CD8-positive, alpha-beta memory T cell (primary cell): ENCODE results near the gene CAPN12. TPM values are rescaled to one million over a fixed set of nuclear protein-coding genes. Genes with fewer than 3 reads are reported as not detected.

ENCODE experiments used
- CTCF ChIA-PET: fragments of 350-600 bp; sonication (Branson Sonifier 250); formaldehyde crosslinking; loops from one replicate; lab custom pipeline; 2021; ENCODE audit warnings: antibody characterized with exemption; lab: Charles Lee
- POLR2A ChIA-PET: fragments of 350-600 bp; sonication (Branson Sonifier 250); formaldehyde crosslinking; loops from one replicate; lab custom pipeline; 2021; ENCODE audit warnings: antibody characterized with exemption; lab: Charles Lee
- DNase-seq, 5 donors: peaks; one replicate each; pipeline versions ENCODE4 v3.0.0 to v3.0.0-alpha.2; 2020 to 2022; ENCODE audit warnings: mixed read lengths in 1 of 5
- H3K27ac ChIP-seq: one replicate; pipeline ENCODE4 v1.7.0; 2013; ENCODE audit warnings: low read depth, mild to moderate bottlenecking, low read length, moderate library complexity
- H3K27me3 ChIP-seq: 2 replicates; pipeline ENCODE4 v1.7.0; 2013; ENCODE audit warnings: low read length, mild to moderate bottlenecking; ENCODE audit not compliant: insufficient read depth, poor library complexity, severe bottlenecking
- H3K36me3 ChIP-seq: 2 replicates; pipeline ENCODE4 v1.7.0; 2013; ENCODE audit warnings: mild to moderate bottlenecking, low read length, moderate library complexity; ENCODE audit not compliant: insufficient read depth
- H3K4me1 ChIP-seq: 2 replicates; pipeline ENCODE4 v1.7.0; 2013; ENCODE audit warnings: mild to moderate bottlenecking, low read length, moderate library complexity; ENCODE audit not compliant: insufficient read depth
- H3K4me3 ChIP-seq: 2 replicates; pipeline ENCODE4 v1.7.0; 2013; ENCODE audit warnings: mild to moderate bottlenecking, low read length
- H3K9me3 ChIP-seq: 2 replicates; pipeline ENCODE4 v1.7.0; 2013; ENCODE audit warnings: mild to moderate bottlenecking, low read length
- H3K27ac Mint-ChIP-seq, 8 donors: one replicate each; pipeline ENCODE4 v1.8.0; 2020 to 2021; ENCODE audit warnings: mixed read lengths in 8 of 8, mild to moderate bottlenecking in 6 of 8, inconsistent platforms in 3 of 8, moderate library complexity in 3 of 8
- H3K27me3 Mint-ChIP-seq, 2 donors: one replicate each; pipeline ENCODE4 v1.8.0; 2020 to 2021; ENCODE audit warnings: mixed read lengths in 2 of 2, mild to moderate bottlenecking in 1 of 2, moderate library complexity in 1 of 2
- H3K36me3 Mint-ChIP-seq, 3 donors: one replicate each; pipeline ENCODE4 v1.8.0; 2020 to 2021; ENCODE audit warnings: mixed read lengths in 3 of 3, inconsistent platforms in 1 of 3, mild to moderate bottlenecking in 1 of 3
- H3K4me1 Mint-ChIP-seq, 3 donors: one replicate each; pipeline ENCODE4 v1.8.0; 2020 to 2021; ENCODE audit warnings: mixed read lengths in 3 of 3, inconsistent platforms in 1 of 3, mild to moderate bottlenecking in 1 of 3
- H3K4me3 Mint-ChIP-seq, 7 donors: one replicate each; pipeline ENCODE4 v1.8.0; 2020 to 2021; ENCODE audit warnings: mixed read lengths in 7 of 7, mild to moderate bottlenecking in 6 of 7, moderate library complexity in 4 of 7, inconsistent platforms in 2 of 7
- H3K9me3 Mint-ChIP-seq, 5 donors: one replicate each; pipeline ENCODE4 v1.8.0; 2020 to 2022; ENCODE audit warnings: mixed read lengths in 5 of 5, mild to moderate bottlenecking in 3 of 5, moderate library complexity in 2 of 5, inconsistent platforms in 1 of 5
- polyA plus RNA-seq: library from polyadenylated mRNA; unstranded; fragments of 300-500 nt; fragmentation: Illumina TruSeq; gene quantifications from one replicate; pipeline ENCODE4 v1.2.3, GENCODE V29; 2021
- total RNA-seq, 2 experiments: library from RNA; stranded (reverse); gene quantifications; one replicate each; pipeline ENCODE4 v1.2.3, GENCODE V29; 2021

CAPN12 gene
- total and polyA plus RNA-seq, 3 experiments from 2014 or later, result 5.2 to 19.5 (median 5.3) TPM

DNA sequence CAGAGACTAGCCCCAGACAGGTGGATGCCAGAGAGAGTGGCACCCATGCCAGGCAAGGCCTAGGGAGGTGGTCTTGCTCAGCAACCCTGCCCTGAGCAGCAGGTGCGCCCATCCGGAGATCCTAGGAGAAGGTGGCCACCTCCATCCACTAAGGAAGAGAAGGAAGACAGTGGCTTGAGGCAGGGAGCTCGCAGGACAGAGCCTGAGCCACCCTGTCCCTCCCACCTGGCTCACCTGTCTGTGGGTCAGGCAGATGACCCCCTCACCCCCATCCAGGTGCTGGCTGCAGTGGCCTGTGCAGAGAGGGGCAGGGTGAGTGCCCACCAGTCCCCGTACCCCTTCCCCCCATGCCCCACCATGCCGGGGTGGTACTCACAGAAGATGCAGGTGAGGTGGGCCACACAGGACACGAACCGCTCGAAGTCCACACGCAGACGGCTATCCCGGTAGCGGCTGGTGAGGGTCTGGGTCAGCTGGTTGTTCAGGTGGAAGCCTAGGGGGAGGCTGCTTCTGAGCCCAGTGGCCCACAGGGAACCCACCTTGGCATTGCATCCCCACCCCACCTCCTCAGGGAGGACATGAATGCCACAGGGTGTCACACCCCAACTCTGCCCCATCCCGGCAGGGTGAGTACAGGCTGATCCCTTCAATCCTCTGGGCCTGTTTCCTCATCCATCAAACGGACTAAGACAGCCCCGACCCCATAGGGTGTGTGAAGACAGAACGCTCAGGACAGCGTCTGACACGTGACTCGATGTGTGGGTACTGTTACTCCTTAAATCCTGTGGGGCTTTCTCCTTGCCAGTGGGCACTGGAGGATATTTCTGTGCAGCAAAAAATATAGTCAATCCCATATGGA, 13.3 kb downstream of the CAPN12 start:
- Histone ChIP-seq H3K36me3 (no peaks in the 10 kb centered on the region), H3K4me3 (no peak overlapping the region), H3K27ac (no peak overlapping the region), H3K9me3 (no peaks in the 10 kb centered on the region), H3K4me1 (peaks cover 22% of the 10 kb centered on the region), H3K27me3 (no peaks in the 10 kb centered on the region)
- H3K4me1 Mint-ChIP-seq, result peaks cover 30 to 63% (median 37%) of the 10 kb centered on the region in 3 donors
- POLR2A ChIA-PET, result interaction anchor here (1.3 kb wide), 1 partner anchor 199 kb away, joined by 3 read pairs; the partner anchor contains the start of genes MRPS12 and SARS2
- H3K4me3 Mint-ChIP-seq, result peak overlapping the region in 1 of 7 donors; percentile 17
- CTCF ChIA-PET, result interaction anchor here (0.7 to 1.4 kb wide), 5 partner anchors 14 to 200 kb away, joined by 3 to 6 read pairs (median 4); partner anchors contain the start of genes ECH1, MRPS12 and SARS2
- DNase-seq, result no peak
- H3K27me3 Mint-ChIP-seq, result peaks cover 0 to 4% of the 10 kb centered on the region in 2 donors
- H3K27ac Mint-ChIP-seq, result peak overlapping the region in 5 of 8 donors; percentile 33 to 97 (median 81)
- peaks cover 0 to 54% (median 6%) of the 10 kb centered on the region in 3 donors for H3K36me3 Mint-ChIP-seq
- H3K9me3 Mint-ChIP-seq, result peaks cover 0 to 1% (median 0%) of the 10 kb centered on the region in 5 donors

DNA sequence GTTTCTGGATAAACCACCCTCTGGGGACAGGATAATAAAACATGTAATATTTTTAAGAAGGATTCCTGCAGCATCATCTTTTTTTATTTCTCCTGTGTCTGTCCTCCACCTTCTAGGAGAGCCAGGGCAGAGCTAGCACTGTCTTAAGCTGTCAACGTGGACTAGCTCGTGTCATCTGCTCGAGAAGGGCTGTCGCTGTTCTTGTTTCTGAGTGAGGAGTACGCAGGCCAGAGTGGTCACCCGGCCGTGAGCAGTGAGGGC, 13.9 kb downstream of the CAPN12 start:
- peaks cover 0 to 56% (median 6%) of the 10 kb centered on the region in 3 donors for H3K36me3 Mint-ChIP-seq
- peaks cover 0 to 1% (median 0%) of the 10 kb centered on the region in 5 donors for H3K9me3 Mint-ChIP-seq
- Histone ChIP-seq H3K36me3 (no peaks in the 10 kb centered on the region), H3K27ac (no peak overlapping the region), H3K4me3 (no peak overlapping the region), H3K27me3 (no peaks in the 10 kb centered on the region), H3K4me1 (peaks cover 21% of the 10 kb centered on the region), H3K9me3 (no peaks in the 10 kb centered on the region)
- peak overlapping the region in 7 of 8 donors; percentile 12 to 91 (median 68) for H3K27ac Mint-ChIP-seq
- peaks cover 0 to 4% of the 10 kb centered on the region in 2 donors for H3K27me3 Mint-ChIP-seq
- peak in 1 of 5 donors; percentile 36 for DNase-seq
- ChIA-PET CTCF (interaction anchor here (0.7 to 1.4 kb wide), 6 partner anchors 15 to 200 kb away, joined by 3 to 6 read pairs (median 4); partner anchors contain the start of genes ECH1, MRPS12 and SARS2), POLR2A (interaction anchor here (1.3 kb wide), 1 partner anchor 200 kb away, joined by 3 read pairs; the partner anchor contains the start of genes MRPS12 and SARS2)
- no peak overlapping the region for H3K4me3 Mint-ChIP-seq
- H3K4me1 Mint-ChIP-seq, result peaks cover 30 to 62% (median 38%) of the 10 kb centered on the region in 3 donors

DNA sequence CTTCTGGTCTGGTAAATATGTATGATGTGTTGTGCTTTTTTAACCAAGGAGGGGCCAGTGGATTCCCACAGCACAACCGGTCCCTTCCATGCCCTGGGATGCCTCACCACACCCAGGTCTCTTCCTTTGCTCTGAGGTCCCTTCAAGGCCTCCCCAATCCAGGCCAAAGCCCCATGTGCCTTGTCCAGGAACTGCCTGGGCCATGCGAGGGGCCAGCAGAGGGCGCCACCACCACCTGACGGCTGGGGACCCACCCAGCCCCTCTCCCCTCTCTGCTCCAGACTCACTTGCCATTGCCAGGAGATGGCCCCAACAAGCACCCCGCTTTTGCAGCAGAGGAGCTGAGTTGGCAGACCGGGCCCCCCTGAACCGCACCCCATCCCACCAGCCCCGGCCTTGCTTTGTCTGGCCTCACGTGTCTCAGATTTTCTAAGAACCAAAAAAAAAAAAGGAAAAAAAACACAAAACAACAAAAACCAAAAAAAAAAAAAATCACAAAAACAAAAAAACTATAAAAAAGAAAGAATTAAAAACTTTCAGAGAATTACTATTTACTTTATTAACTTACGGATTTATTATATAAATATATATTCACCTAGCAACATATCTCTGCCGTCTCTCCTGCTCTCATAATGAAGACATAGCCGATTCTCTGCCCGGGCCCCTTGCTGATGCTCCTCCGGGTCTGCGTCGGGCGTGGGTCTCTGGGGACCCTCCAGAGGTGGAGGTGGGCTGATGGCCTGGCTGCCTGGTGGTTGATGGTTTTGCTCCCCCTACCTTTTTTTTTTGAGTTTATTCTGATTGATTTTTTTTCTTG, 14.4 kb downstream of the CAPN12 start:
- Mint-ChIP-seq H3K27me3 (peaks cover 0 to 2% of the 10 kb centered on the region in 2 donors), H3K4me1 (peaks cover 27 to 56% (median 36%) of the 10 kb centered on the region in 3 donors), H3K27ac (peak overlapping the region; percentile 47 to 92 (median 86)), H3K4me3 (peak overlapping the region in 3 of 7 donors; percentile 16 to 23 (median 20)), H3K36me3 (peaks cover 0 to 62% (median 7%) of the 10 kb centered on the region in 3 donors), H3K9me3 (no peaks in the 10 kb centered on the region)
- DNase-seq, result peak; percentile 63 to 81 (median 64)
- H3K4me3 ChIP-seq, result no peak overlapping the region
- H3K4me1 ChIP-seq, result peaks cover 16% of the 10 kb centered on the region
- H3K9me3 ChIP-seq, result no peaks in the 10 kb centered on the region
- CTCF ChIA-PET, result interaction anchor here (0.7 to 1.4 kb wide), 6 partner anchors 15 to 201 kb away, joined by 3 to 6 read pairs (median 4); partner anchors contain the start of genes ECH1, MRPS12 and SARS2
- POLR2A ChIA-PET, result interaction anchor here (1.3 kb wide), 1 partner anchor 200 kb away, joined by 3 read pairs; the partner anchor contains the start of genes MRPS12 and SARS2
- no peaks in the 10 kb centered on the region for H3K36me3 ChIP-seq
- H3K27me3 ChIP-seq, result no peaks in the 10 kb centered on the region
- no peak overlapping the region for H3K27ac ChIP-seq

DNA sequence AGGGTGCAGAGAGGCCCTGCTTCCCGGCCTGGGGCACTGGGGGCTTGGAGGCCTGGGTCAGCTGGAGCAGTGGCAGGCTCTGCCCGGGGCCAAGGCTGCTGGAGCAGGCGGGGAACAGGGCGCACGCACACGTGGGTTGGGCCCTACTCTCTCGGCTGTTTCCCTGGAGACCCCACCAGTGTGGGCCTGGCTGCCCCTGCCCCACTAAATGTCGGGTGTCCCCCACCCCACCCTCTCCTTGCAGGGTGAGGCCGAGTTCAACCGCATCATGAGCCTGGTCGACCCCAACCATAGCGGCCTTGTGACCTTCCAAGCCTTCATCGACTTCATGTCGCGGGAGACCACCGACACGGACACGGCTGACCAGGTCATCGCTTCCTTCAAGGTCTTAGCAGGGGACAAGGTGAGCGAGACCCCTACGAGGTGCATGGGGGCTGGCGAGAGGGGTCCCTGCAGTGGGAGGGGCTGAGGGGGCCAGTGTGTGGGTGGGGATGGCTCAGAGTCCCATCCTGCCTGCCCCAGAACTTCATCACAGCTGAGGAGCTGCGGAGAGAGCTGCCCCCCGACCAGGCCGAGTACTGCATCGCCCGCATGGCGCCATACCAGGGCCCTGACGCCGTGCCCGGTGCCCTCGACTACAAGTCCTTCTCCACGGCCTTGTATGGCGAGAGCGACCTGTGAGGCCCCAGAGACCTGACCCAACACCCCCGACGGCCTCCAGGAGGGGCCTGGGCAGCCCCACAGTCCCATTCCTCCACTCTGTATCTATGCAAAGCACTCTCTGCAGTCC, 15.3 kb downstream of the CAPN12 start:
- Histone ChIP-seq H3K36me3 (no peaks in the 10 kb centered on the region), H3K4me3 (no peak overlapping the region), H3K27me3 (no peaks in the 10 kb centered on the region), H3K9me3 (no peaks in the 10 kb centered on the region), H3K4me1 (peaks cover 7% of the 10 kb centered on the region), H3K27ac (no peak overlapping the region)
- POLR2A ChIA-PET, result no interaction called here
- Mint-ChIP-seq H3K36me3 (peaks cover 0 to 69% (median 8%) of the 10 kb centered on the region in 3 donors), H3K4me1 (peaks cover 18 to 47% (median 27%) of the 10 kb centered on the region in 3 donors), H3K27me3 (peaks cover 0 to 2% of the 10 kb centered on the region in 2 donors), H3K4me3 (no peak overlapping the region), H3K27ac (peak overlapping the region in 2 of 8 donors; percentile 77 to 91), H3K9me3 (no peaks in the 10 kb centered on the region)
- CTCF ChIA-PET, result interaction anchor here (0.8 to 1.3 kb wide), 3 partner anchors 13 to 81 kb away, joined by 3 to 4 read pairs (median 3); partner anchors contain the start of gene ACTN4
- DNase-seq, result peak in 1 of 5 donors; percentile 48

DNA sequence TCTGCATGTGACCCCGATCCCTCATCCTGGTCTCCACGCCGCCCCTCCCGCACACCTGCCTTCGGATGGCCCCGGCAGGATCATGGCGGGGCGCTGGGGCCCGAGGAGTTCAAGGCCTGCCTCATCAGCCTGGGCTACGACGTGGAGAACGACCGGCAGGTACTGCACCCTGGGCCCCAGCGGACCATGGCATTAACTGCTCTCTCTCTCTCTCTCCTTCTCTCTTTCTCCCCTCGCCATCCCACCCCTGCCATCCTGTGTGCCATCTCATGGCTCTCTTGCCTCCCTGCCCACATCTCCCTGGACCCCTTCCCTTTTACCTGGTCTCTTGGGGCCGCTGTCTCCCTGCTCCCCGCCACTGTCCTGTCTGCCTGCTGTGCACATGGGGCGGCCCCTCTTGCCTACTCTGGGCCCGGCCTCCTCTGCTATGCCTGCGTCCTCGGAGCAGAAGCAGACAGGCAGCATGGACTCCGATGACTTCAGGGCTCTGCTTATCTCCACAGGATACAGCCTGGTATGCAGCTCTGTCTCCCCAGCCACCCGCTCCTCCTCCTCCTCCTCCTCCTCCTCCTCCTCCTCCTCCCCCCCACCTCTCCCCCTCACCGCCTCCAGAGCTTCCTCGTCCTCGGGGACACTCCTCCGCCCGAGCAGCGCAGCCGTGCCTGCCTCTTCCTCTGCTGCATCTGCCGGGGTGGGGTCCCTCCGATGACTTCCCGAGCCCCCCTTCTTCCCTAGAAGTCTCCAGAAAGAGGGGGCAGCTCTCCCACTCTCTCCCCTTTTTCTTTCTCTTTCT, 16.2 kb downstream of the CAPN12 start:
- Mint-ChIP-seq H3K4me1 (peaks cover 11 to 38% (median 23%) of the 10 kb centered on the region in 3 donors), H3K27ac (peak overlapping the region in 3 of 8 donors; percentile 42 to 71 (median 70)), H3K4me3 (no peak overlapping the region), H3K36me3 (peaks cover 0 to 78% (median 8%) of the 10 kb centered on the region in 3 donors), H3K27me3 (peaks cover 0 to 2% of the 10 kb centered on the region in 2 donors), H3K9me3 (no peaks in the 10 kb centered on the region)
- H3K27ac ChIP-seq, result no peak overlapping the region
- H3K4me3 ChIP-seq, result no peak overlapping the region
- no peaks in the 10 kb centered on the region for H3K27me3 ChIP-seq
- POLR2A ChIA-PET, result no interaction called here
- CTCF ChIA-PET, result interaction anchor here (0.8 to 1.3 kb wide), 2 partner anchors 14 to 80 kb away, joined by 3 to 4 read pairs; partner anchors contain the start of gene ACTN4
- no peaks in the 10 kb centered on the region for H3K4me1 ChIP-seq
- peak in 1 of 5 donors; percentile 24 for DNase-seq
- no peaks in the 10 kb centered on the region for H3K36me3 ChIP-seq
- H3K9me3 ChIP-seq, result no peaks in the 10 kb centered on the region

DNA sequence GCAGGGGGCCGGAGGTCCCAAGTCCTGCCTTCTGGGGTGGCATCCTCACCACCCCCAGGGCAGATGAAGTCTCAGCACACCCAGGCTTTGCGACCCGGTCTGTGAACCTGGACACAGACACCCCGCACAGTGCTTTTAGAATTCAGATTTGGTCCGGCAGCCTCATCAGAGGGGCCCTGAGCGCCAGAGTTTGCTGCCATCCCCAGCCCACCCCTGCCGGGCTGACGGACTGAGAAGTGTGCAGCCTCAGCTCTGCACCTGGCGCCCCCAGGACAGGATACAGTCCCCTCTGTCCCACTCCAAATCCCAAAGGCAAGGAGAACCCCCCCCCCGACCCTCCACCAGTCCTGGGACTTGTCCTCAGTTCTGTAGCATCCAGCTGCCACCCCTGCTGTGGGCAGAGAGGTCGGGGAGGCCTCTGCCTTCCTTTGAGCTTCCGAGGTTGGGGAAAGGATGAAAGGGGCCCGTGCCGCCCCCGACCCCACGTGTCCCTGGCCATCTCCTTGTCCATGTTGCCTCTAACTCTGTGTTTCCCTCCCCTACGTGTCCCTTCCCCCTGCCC, 16.9 kb downstream of the CAPN12 start:
- Mint-ChIP-seq H3K4me3 (no peak overlapping the region), H3K9me3 (no peaks in the 10 kb centered on the region), H3K27me3 (peaks cover 0 to 2% of the 10 kb centered on the region in 2 donors), H3K27ac (peak overlapping the region in 2 of 8 donors; percentile 71 to 94), H3K36me3 (peaks cover 0 to 78% (median 8%) of the 10 kb centered on the region in 3 donors), H3K4me1 (peaks cover 11 to 32% (median 23%) of the 10 kb centered on the region in 3 donors)
- no peaks in the 10 kb centered on the region for H3K27me3 ChIP-seq
- ChIA-PET POLR2A (no interaction called here), CTCF (interaction anchor here (1.3 kb wide), 1 partner anchor 14 kb away, joined by 4 read pairs; no protein-coding TSS in a partner anchor)
- no peaks in the 10 kb centered on the region for H3K36me3 ChIP-seq
- no peak overlapping the region for H3K27ac ChIP-seq
- no peaks in the 10 kb centered on the region for H3K4me1 ChIP-seq
- H3K9me3 ChIP-seq, result no peaks in the 10 kb centered on the region
- no peak for DNase-seq
- no peak overlapping the region for H3K4me3 ChIP-seq
